AG08395 (cell line): ENCODE measurements around the gene AKAP12.

Experiments used
- DNase-seq: peaks from one replicate; pipeline ENCODE4 v3.0.0; 2012; ENCODE audit warnings: mixed read lengths, low spot score

AKAP12 gene

GRCh38 chr6:151240036-151240685, 394 bp downstream of the AKAP12 start:
- peak; percentile 79 for DNase-seq

- peak; percentile 57 for DNase-seq
These were observed 1.2 kb downstream of the AKAP12 start for GRCh38 chr6:151240791-151241642.

- no peak for DNase-seq
These were observed 2.1 kb downstream of the AKAP12 start for GRCh38 chr6:151241853-151242252.

DNA sequence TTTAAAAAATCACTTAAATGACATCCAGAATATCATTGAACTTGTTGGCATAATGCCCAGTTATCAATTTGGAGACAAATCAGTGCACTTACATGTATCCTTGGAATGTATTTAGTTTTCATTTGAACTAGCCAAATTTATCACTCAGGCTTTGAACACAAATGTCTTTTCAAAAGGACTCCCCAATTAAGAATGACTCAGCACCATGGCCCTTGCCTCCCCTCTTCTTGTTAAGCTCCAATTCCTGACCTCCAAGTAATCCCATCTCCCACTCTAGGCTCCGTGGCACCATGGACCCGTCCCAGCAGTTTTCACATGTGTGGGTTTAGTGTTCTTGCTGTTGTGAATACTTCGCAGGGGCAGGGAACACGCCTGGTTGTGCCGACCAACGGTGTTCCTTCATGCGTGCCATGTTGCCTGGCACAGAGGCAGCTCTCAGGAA, 2.7 kb downstream of the AKAP12 start:
- no peak for DNase-seq

DNA sequence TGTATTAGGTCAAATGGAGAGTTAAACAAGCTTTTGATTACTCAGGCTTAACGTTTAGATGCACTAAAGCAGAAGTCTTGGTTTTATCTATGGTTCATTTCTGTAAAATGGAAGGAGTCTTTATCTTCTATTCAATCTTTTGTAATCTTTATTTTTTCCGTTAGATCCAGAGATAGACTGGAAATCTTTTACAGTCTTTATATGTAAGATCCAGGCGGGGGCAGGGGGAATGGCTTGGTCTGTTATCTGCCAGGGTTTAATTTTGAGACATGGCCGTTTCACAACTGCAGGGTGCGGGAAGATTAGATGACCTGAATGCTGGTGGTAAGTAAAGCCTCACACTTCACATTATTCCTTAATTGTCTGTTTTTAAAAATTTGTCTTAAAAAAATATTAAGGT, 3.7 kb downstream of the AKAP12 start:
- DNase-seq: no peak

DNA sequence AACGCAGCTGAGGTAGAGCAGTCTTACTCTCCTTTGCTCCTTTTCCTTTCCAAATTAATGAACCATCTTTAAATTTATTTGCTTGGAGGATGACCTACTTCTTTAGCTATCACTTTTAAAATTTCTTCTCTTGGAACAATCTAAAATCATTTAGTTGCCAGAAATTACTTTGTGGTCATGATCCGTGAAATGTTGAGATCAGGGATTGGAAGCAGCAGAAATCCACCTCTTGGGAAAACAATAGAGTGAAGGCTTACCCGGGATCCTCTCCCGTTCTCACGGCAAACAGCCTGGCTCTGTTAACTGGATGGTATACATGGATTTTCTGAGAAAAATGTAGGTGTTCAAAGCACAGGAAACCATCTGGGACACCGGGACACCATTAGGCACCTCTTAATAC, 7.7 kb downstream of the AKAP12 start:
- DNase-seq: no peak

DNA sequence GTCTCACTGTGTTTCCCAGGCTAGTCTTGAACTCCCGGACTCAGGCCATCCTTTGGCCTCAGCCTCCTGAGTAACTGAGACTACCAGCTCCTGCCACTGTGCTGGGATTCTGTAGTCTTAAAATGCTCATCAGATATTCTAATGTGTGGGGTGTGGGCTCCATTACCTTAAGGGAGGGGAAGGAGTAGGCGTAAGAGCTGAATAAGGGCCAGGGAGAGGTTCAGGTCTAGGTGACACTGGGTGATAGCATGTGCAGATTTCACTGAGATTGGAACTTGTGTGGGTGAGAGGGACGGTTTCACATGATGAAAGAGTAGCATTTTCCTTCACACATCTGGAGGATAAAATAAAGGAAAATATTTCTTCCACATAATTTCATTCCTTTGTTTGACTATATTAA, 8.5 kb downstream of the AKAP12 start:
- DNase-seq: no peak

DNA sequence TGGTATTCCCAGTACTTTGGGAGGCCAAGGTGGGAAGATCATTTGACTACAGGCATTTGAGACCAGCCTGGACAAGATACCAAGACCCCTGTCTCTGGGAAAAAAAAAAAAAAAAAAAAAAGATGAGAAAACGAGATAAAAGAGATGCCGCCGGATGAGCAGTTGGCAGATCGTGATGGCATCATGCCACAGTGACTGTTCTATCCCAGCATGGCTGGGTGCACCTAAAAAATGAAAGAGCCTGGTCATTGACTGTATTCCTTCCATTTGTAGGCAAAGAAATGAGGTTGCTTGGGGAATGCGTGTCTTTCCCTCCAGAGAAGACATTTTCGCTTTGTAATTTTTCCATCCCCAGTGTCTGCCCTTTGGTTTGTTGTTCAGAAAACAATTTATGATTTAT, 12.9 kb downstream of the AKAP12 start:
- no peak for DNase-seq

GRCh38 chr6:151254451-151255081, 14.8 kb downstream of the AKAP12 start:
- DNase-seq: peak; percentile 61

DNA sequence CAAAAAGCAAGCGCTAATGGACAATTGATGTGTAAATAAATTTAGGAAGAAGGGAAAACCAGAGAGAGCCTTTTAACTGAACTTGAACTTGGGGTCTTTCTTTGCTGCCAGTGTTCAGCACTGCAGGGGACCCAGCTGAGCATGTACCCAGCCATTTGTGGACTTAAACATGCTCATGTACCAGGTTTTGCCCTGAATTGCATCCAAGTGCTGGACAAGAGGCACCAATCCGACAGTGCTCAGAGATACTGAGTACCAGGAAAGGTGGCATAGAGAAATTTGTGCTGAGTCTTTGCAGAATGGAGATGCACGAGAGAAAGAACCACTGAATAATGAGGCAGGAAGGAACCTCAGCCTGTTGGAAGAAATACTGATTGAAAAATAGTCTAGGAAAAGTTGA, 16.0 kb downstream of the AKAP12 start:
- DNase-seq: no peak

GRCh38 chr6:151257985-151258445, 18.2 kb downstream of the AKAP12 start:
- no peak for DNase-seq

- DNase-seq: no peak
These were observed 20.4 kb downstream of the AKAP12 start for GRCh38 chr6:151260205-151260604.

GRCh38 chr6:151263035-151263434, 23.3 kb downstream of the AKAP12 start:
- DNase-seq: no peak

DNA sequence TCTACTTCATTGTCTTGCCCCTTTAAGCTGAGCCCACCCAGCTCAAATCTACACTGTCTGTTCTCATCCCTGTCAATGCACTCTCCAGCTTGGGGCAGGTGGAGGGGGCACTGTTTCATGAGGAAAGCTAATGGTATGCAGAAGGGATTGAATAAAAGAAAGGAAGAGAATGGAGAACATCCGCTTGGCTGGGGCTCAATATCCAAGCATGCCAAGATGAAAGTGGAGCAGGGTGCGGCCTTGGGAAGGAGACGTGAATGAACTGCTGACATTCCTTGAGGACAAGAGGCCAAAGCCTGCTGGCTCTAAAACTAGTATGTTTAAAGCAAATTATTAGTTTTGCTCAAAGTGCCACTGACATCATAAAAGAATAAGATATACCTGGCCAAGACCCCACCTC, 24.2 kb downstream of the AKAP12 start:
- no peak for DNase-seq

GRCh38 chr6:151265282-151265681, 25.5 kb downstream of the AKAP12 start:
- no peak for DNase-seq

DNA sequence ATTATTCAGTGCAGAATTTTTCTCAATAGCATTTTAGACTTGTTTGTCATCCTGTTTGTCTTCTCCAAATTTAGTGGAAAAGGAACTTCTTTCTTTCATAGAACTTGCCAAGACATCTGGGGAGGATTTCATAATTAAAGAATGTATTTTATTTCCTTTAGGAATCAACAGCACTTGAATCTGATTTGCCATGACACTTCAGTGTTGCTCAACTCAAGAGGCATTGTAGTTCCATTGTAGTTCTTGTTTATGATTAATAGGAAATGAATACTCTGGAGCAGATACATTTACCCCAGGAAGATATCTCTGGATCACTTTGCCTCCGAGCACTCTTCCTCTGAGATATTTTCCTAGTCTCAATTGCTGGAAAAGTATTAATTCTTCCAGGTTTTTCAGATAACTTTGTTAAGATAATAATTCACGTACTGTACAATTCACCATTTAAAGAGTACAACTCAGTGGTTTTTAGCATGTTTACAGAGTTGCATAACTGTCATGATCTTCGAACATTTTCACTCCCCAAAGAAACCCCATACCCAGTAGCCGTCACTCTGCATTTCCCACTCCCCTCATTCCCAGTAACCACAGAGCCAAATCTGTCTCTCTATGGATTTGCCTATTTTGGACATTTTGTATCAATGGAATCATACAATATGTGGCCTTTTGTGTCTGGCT, 29.7 kb downstream of the AKAP12 start:
- peak; percentile 70 for DNase-seq

DNA sequence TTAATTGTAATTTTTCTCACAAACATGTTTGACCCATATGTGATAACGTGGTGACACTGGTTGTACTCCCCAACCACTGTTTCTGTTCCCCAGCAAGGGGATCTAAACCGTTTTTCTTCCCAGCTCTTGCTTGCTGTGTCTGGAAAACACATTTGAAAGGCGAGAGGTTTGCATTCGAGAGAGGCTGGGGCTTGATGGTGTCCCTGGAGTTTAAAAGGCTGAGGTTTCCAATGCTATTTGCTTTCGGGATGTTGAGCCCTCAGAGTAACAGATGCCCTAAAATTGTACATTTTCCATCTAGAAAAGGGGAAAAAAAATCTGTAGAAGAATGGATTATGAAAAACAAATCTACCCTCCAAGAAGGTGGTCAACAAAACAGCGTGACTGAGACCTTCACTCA, 35.4 kb downstream of the AKAP12 start:
- no peak for DNase-seq

DNA sequence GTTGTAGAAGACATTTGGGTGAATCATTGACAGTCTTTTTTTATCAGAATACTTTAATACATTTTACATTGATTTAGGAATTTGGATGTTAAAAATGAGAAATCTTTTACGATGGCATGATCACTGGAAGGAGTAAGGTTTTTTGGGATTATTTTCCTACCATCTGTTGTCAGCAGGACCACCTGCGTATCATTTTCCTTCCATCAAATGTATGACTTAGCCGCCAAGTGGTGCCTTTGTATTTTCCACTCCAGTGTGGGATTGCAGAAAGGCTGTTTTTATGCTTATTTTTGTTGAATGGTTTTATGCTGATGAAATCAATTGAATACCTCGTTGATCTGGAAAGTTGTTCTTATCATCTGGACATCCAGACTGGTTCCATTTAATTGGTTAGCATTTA, 35.8 kb downstream of the AKAP12 start:
- DNase-seq: no peak

DNA sequence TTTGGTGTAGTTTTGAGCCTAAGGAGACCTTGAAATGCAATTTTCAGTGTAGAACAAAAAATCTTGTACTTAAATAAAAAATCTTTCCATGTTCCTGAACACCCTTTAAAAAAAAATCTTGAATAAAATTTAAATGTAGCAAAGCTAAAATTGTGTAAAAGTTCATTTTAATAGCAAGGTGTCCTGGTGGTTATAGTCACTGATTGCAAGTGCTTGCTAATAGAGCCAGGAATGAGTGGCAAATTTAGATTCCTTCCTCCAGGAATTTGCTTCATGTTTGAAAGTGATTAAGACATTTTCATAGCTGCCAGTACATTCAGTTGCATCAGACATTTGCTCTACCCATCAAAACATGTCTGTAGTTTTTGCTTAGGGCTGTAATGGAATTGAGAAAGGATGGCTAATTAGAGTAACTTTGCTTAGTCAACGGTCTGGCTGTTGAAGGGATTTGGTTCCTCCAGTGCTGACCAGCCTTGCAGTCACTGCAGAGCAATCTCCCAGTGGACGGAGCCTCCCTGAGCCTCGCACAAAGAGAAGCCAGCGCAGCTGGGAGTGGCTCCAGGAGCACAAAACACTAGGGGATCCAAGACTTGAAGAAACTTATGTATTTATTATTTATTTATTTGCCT, 36.5 kb downstream of the AKAP12 start:
- DNase-seq: peak; percentile 81

DNA sequence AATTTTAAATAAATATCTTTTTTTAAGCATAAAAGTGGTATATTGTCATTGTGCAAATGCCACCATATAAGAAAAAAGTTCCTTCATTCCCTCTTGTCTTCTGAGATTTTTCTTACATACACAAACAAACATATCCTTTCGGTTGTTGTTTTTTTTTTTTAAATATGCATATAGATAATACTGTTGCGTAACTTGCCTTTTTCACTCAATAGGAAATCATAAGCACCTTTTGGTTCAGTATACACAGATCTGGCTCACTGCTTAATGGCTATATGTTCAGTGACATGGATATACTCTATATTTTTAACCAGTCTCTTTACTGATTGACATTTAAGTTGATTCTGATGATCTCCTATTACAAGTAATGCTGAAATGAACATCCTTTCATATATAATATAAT, 40.1 kb downstream of the AKAP12 start:
- DNase-seq: no peak

DNA sequence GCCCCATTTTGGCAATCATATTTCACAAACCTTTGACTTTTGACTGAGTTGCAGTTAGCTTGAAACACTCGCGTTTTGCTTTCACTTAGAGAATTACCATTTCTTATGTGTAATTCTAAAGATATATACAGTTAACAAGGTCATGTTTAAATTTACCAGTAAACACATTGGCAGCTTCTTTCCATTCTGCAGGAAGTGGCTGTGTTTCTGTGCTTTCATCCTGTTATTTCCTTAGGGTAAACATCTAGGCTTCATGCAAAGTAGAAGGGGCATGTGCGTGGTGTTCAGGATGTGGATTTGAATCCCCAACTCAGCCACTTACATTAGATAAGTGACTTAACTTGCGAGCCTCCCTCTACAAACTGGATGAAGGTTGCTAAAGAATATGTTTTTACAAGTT, 41.1 kb downstream of the AKAP12 start:
- DNase-seq: no peak

- no peak for DNase-seq
These were observed 44.2 kb downstream of the AKAP12 start for GRCh38 chr6:151284012-151284411.
